H1 (cell line): ENCODE results near the gene CERS5. TPM values are rescaled to one million over a fixed set of nuclear protein-coding genes. Genes with fewer than 3 reads are reported as not detected.
A peak's percentile ranks its signal among the peaks of the same experiment; 100 is the strongest.

Experiments
- ASH2L ChIP-seq: fragments of 200-600, 300-600 bp; sonication (generic); IDR thresholded peaks from one replicate; pipeline ENCODE4 v1.7.1; 2017; ENCODE audit warnings: low read length
- BACH1 ChIP-seq: IDR thresholded peaks from 2 replicates; pipeline ENCODE4 v1.6.1; 2012; ENCODE audit warnings: low read length, improper control_type of control experiment
- CBX8 ChIP-seq: fragments of 300-800, 300-1000 bp; sonication (generic); IDR thresholded peaks from 2 replicates; pipeline ENCODE4 v1.7.1; 2016; ENCODE audit warnings: low read depth, low read length, borderline replicate concordance
- CTBP2 ChIP-seq: IDR thresholded peaks from 2 replicates; pipeline ENCODE4 v1.7.0; 2011; ENCODE audit warnings: borderline replicate concordance, mild to moderate bottlenecking, moderate library complexity, mixed read lengths, low read length; ENCODE audit not compliant: insufficient read depth, insufficient read length
- EGR1 ChIP-seq: IDR thresholded peaks from 2 replicates; pipeline ENCODE4 v1.6.1; 2011; ENCODE audit warnings: low read depth, low read length, borderline replicate concordance
- EZH2 ChIP-seq: fragments of 200-600 bp; sonication (generic); IDR thresholded peaks from 2 replicates; pipeline ENCODE4 v1.7.1; 2012; ENCODE audit warnings: low read depth, mild to moderate bottlenecking, moderate library complexity, low read length, inconsistent platforms; ENCODE audit not compliant: severe bottlenecking
- JUN ChIP-seq: IDR thresholded peaks from 2 replicates; pipeline ENCODE4 v1.6.1; 2011; ENCODE audit warnings: low read depth, mild to moderate bottlenecking, improper control_type of control experiment, low read length
- KDM4A ChIP-seq: IDR thresholded peaks from one replicate; pipeline ENCODE4 v1.7.1; 2012; ENCODE audit warnings: low read depth, mild to moderate bottlenecking, moderate library complexity, low read length, inconsistent platforms; ENCODE audit not compliant: severe bottlenecking
- KDM5A ChIP-seq: fragments of 200-600 bp; IDR thresholded peaks from 2 replicates; pipeline ENCODE4 v1.7.1; 2012; ENCODE audit warnings: mild to moderate bottlenecking, low read length, inconsistent platforms, mixed read lengths
- NRF1 ChIP-seq: IDR thresholded peaks from 2 replicates; pipeline ENCODE4 v1.6.1; 2011; ENCODE audit warnings: mild to moderate bottlenecking, low read depth, low read length, improper control_type of control experiment
- POU5F1 ChIP-seq: IDR thresholded peaks from 2 replicates; pipeline ENCODE4 v1.6.1; 2011; ENCODE audit warnings: low read depth, mild to moderate bottlenecking, low read length, moderate library complexity
- RBBP5 ChIP-seq: IDR thresholded peaks from 2 replicates; pipeline ENCODE4 v1.7.1; 2012; ENCODE audit warnings: low read depth, mild to moderate bottlenecking, inconsistent platforms, low read length, moderate library complexity, borderline replicate concordance
- RFX5 ChIP-seq: IDR thresholded peaks from 2 replicates; pipeline ENCODE4 v1.6.1; 2011; ENCODE audit warnings: low read depth, low read length, improper control_type of control experiment, borderline replicate concordance
- SP1 ChIP-seq: IDR thresholded peaks from 2 replicates; pipeline ENCODE4 v1.6.1; 2011; ENCODE audit warnings: low read depth, low read length
- SP2 ChIP-seq: IDR thresholded peaks from 2 replicates; pipeline ENCODE4 v1.6.1; 2012; ENCODE audit warnings: mild to moderate bottlenecking, low read length, inconsistent platforms
- SP4 ChIP-seq: IDR thresholded peaks from 2 replicates; pipeline ENCODE4 v1.6.1; 2012; ENCODE audit warnings: low read length, inconsistent platforms
- SRF ChIP-seq: IDR thresholded peaks from 2 replicates; pipeline ENCODE4 v1.6.1; 2011; ENCODE audit warnings: mild to moderate bottlenecking, low read depth, low read length, moderate library complexity
- TAF1 ChIP-seq: IDR thresholded peaks from 2 replicates; pipeline ENCODE4 v1.6.1; 2011; ENCODE audit warnings: mild to moderate bottlenecking, low read depth, low read length
- TAF7 ChIP-seq: optimal IDR thresholded peaks from 2 replicates; pipeline ENCODE3; 2011; ENCODE audit warnings: low read depth, mild to moderate bottlenecking, inconsistent platforms, low read length, moderate library complexity, borderline replicate concordance
- YY1 ChIP-seq: IDR thresholded peaks from 2 replicates; pipeline ENCODE4 v1.6.1; 2011; ENCODE audit warnings: low read depth, mild to moderate bottlenecking, low read length
- polyA plus RNA-seq, 7 experiments: library from polyadenylated mRNA; depleted of rRNA in 3 of 7; stranded (reverse) in 5 of 7; unstranded in 2 of 7; fragments of >200 nt in 5 of 7; fragments of 200-250 nt in 2 of 7; gene quantifications; 1 replicate in 5 of 7; 2 replicates in 1 of 7; 4 replicates in 1 of 7; pipeline versions ENCODE4 v1.2.1 to v1.2.3, GENCODE V29; 2011 to 2013; ENCODE audit warnings: missing spikeins in 2 of 7, mixed read lengths in 2 of 7
- total RNA-seq: library from RNA; stranded (reverse); fragmentation: NEBNext Ultra II Directional; extraction: Animal tissue kit (Norgen Biotek cat#: 25700); gene quantifications from 2 replicates; pipeline ENCODE4 v1.2.1, GENCODE V29; 2021
- TF ChIP-seq, protein P1 (sequence below): IDR thresholded peaks from 2 replicates; pipeline ENCODE4 v1.6.1; 2012; ENCODE audit warnings: inconsistent platforms
- TF ChIP-seq, protein P2 (sequence below): IDR thresholded peaks from 2 replicates; pipeline ENCODE4 v1.6.1; 2012; ENCODE audit warnings: low read length, inconsistent platforms

CERS5 gene
- total and polyA plus RNA-seq, 2 of the 8 experiments (the other 6 are each of a cell fraction or from before 2014, with no cell fraction given): 69.2 to 119 TPM

DNA sequence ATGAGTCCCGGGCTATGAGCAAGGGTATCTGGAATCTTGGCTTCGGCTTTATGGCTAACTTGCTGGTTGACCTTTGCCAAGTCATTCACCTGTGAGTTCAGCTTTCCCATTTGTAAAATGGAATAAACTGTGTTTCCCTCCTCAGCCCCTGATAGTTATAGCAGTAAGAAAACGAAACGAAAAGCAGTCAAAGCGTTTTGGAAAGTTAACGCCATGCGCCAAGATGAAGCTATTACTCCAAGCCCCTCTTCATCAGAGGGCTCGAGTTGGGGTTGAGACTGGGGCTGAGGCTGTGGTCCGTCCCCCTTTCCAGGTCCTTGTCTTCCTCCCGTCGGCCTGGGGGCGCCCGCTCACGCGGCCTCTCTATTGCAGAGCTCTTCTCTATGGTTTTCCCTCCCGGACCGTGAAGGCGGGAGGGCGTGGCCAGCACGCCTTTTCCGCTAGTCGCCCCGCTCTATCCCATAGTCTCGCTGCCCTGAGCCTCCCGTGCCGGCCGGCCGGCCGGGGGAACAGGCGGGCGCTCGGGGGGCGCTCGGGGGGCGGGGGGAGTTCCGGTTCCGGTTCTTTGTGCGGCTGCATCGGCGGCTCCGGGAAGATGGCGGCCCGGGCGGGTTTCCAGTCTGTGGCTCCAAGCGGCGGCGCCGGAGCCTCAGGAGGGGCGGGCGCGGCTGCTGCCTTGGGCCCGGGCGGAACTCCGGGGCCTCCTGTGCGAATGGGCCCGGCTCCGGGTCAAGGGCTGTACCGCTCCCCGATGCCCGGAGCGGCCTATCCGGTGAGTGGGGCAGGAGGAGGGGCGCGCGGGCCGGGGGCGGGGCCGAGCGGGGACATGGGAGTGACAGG lies 82.2 kb downstream of the CERS5 start, which contains the start of gene SMARCD1 (continued):
- TF ChIP-seq SRF: 0 out of 2 replicates have a peak, but pooled peaks have one; percentile 4
- TF ChIP-seq, protein P1, sequence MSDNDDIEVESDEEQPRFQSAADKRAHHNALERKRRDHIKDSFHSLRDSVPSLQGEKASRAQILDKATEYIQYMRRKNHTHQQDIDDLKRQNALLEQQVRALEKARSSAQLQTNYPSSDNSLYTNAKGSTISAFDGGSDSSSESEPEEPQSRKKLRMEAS: peak; percentile 58; the same call in 1 of the 2 replicates
- 0 out of 2 replicates have a peak, but pooled peaks have one; percentile 86 for TF ChIP-seq RBBP5
- TF ChIP-seq RFX5: peak; percentile 52; the same call in 1 of the 2 replicates
- TF ChIP-seq, protein P2, sequence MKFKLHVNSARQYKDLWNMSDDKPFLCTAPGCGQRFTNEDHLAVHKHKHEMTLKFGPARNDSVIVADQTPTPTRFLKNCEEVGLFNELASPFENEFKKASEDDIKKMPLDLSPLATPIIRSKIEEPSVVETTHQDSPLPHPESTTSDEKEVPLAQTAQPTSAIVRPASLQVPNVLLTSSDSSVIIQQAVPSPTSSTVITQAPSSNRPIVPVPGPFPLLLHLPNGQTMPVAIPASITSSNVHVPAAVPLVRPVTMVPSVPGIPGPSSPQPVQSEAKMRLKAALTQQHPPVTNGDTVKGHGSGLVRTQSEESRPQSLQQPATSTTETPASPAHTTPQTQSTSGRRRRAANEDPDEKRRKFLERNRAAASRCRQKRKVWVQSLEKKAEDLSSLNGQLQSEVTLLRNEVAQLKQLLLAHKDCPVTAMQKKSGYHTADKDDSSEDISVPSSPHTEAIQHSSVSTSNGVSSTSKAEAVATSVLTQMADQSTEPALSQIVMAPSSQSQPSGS: 0 out of 2 replicates have a peak, but pooled peaks have one; percentile 17
- TF ChIP-seq KDM4A: peak; percentile 25
- TF ChIP-seq POU5F1: no peak
- TF ChIP-seq BACH1: no peak
- TF ChIP-seq NRF1: no peak
- peak; percentile 86 for TF ChIP-seq TAF1
- no peak for TF ChIP-seq EZH2
- no peak for TF ChIP-seq CBX8
- peak; percentile 89 for TF ChIP-seq EGR1
- no peak for TF ChIP-seq SP4
- no peak for TF ChIP-seq KDM5A
- TF ChIP-seq SP1: peak; percentile 37; the same call in 1 of the 2 replicates
- no peak for TF ChIP-seq JUN
- TF ChIP-seq SP2: peak; percentile 97
- no peak for TF ChIP-seq CTBP2
- TF ChIP-seq TAF7: peak; percentile 64
- peak; percentile 64 for TF ChIP-seq ASH2L
- peak; percentile 88 for TF ChIP-seq YY1
